ELR (cell line): ENCODE results near the gene PIGH.

Source experiments
- DNase-seq: peaks from one replicate; pipeline ENCODE4 v3.0.0-alpha.2; 2015; ENCODE audit warnings: low read depth

PIGH gene

DNA sequence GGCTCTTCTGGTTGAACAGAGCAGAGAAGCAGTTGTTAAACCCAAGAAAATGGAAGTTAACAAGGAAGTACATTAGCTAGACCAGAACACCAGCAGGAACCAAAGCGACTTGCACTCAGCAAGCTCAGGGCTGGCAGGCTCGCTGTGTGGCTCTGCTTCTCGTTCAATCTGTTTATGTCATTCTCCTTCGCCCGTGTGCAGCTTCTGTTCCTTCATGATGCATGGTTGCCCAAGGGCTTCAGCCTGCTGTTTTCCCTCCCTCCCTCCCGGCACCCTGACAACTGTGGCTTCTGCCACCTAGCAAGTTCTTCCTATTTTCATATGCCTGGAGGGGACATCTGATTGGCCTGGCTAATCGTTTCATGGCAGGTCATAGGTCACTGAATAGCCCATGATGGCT lies 25.3 kb downstream of the PIGH start:
- no peak for DNase-seq

DNA sequence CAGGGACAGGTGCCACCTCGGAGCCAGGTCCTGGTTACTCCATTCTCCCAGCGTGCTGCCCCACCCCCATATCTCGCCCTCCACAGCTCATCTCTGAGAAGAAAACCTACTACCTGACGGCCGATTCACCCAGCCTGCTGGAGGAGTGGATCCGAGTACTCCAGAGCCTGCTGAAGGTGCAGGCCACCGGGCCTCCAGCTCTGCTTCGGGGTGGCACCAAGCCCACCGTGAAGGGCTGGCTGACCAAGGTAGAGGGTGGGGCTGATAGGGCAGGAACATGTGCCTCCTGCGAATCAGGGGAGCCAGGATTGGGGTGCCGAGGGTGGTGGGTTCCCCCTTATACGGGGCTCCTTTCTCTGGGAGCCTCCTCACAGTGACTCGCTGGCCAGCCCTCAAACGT lies 25.9 kb downstream of the PIGH start:
- no peak for DNase-seq

DNA sequence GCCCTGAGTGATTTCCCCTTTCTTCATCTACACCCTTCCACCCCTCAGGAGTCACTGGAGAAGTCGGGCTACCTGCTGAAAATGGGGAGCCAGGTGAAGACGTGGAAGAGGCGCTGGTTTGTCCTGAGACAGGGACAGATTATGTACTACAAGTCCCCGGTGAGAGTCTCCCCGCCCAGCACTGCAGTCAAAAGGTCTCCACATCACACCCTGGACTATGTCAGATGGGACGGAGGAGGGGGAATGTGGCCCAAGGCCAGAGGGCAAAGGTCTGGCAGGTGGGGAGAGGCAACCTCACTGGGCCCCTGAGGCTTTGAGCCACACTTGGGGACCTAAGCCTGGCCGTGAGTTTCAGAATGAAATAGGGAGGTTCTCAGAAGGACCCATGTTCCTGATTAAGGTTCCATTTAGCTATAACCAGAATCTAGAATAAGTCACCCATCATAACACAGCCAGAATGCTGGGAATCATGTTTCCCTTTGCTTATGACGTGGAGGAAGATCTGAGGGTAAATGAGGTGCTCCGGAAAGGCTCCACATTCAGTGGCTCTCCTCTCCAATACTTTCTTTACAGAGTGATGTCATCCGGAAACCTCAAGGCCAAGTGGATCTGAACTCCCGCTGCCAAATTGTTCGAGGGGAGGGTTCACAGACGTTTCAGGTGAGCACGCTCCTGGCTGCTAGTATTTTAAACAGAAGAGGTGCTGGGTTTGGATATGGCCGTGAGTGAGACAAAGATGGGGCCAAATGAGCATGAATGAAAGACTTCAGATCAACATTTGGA lies 26.6 kb downstream of the PIGH start:
- DNase-seq = no peak

DNA sequence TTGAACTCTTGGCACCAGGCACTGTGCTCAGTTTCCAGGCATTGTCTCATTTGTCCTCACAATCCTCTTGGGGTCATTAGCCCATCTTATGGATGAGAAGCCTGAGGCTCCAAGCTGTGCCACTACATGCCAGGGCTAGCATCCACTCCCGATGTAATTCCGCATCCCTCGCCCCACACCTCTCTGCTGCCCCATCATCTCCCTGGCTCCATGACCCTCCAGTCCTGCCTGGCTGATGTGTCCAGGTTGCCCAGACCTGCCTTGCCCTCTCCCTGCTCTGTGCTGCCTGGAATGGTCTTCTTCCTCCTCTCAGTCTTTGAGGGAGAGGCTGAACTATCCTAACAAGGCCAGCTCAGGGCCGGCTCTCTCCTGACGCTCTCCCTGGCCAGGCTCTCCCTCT lies 27.5 kb downstream of the PIGH start:
- DNase-seq = no peak

DNA sequence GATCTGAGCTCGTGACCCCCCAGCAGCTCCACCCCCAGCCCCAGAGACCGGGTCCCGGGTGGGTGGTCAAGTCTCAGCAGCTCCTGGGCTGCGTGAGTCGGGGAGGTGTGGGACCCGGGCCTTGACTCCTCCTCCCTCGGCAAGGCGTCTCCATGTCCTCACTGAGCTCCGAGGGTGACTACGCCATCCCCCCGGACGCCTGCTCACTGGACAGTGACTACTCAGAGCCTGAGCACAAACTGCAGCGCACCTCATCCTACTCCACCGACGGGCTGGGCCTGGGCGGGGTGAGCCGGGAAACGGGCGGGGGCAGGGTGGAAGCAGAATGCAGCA lies 28.1 kb downstream of the PIGH start:
- no peak for DNase-seq

DNA sequence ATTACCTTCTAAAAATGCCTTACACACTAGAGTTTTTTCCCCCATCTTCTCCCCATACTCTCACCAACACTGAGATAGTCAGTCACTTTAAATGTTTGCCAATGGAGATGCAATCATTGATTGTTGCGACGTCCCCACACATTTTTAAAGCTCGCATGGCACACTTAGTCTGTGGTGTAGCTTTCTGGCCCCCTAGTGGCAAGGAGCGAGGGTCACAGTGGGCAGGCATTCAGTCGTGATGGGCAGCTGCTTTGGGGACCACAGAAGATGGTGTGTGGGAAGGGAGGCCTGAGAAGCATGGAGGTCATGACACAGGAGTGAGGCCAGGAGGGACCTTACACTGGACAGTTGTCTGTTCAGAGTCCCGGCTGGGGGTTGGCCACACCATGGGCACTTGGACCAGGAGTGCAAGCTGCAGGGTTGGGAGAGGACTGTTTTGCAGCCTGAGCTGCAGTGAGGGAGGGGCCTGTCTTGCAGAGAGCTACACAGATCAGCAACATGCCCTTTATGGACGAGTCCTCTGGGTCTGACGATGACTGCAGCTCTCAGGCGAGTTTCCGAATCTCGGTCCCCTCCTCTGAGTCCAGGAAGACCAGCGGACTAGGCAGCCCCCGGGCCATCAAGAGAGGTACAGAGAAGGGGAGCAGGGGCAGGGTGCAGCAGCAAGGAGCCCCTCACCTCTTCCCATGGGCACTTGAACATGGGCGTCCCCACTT lies 28.6 kb downstream of the PIGH start:
- DNase-seq = peak; percentile 71

DNA sequence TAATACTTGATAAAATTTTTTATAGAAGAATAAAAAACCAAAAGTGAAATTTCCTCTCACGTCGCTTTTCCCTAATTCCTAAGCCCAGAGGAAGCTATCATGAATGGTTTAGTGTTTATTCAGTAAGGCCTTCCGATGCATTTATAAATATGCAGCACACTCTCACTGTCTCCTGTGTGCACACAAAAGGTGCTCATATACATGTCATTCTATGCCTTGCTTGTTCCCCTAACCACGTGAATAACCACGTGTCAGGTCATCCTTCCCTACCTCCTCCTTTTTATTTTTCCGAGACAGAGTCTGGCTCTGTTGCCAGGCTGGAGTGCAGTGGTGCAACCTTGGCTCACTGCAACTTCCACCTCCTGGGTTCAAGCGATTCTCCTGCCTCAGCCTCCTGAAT lies 29.6 kb downstream of the PIGH start:
- no peak for DNase-seq

DNA sequence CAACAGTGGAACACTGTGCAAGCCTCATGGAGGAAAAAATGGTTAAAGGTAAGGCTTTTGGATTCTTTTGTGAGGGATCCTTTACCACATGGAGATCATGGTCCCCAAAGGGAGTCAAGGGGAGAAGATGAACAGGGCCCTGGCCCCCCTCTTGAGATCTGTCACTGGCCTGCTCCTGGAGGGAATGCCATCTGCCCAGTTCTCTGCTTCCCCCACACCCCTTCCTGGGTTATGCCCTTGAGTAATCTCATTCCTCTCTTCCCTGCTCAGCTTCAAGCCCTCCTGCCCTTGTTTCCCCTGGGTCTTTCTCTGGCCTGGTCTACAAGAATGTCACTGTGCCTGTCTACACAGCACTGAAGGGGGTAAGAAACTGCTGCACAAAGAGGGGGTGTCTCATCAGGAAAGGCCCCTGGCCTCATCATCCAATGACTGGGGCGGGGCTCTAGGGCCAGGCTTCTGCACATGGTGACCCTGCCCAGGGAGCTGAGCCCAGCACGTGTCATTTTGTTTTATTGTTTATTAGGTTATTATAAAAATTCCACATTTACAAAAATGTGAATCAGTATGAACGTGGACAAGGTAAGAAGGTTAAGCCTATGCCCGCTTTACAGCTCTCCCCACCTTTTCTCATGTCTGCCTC lies 30.3 kb downstream of the PIGH start:
- no peak for DNase-seq

DNA sequence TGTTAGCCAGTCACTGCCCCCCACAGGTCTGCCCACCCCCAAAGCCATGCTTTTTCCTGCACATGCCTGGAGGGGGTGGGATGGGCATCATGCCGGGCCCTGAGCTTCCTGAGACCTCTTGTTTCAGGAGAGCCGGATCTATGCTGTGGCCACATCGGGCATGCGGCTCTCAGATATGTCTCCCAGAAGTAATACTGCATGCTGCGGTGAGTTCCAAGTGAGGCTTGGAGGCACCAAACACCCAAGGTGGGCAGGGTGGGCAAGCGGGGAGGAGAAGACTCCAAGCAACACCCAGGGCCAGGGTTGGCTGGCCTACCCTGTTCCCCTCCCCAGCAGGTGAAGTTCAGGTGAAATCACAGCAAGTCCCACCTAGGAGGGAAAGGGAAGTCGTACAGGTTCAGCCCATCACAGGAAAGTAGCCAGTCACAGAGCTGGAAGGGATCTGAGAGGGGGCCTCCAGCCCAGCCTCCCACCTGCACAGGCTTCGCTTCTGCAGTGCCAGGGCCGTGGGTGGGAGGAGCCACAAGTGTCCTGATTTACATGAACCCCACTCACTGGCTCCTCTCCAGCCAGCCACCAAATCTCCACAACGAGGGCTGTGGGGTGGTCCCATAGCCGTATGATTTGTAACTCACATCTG lies 30.9 kb downstream of the PIGH start:
- no peak for DNase-seq

DNA sequence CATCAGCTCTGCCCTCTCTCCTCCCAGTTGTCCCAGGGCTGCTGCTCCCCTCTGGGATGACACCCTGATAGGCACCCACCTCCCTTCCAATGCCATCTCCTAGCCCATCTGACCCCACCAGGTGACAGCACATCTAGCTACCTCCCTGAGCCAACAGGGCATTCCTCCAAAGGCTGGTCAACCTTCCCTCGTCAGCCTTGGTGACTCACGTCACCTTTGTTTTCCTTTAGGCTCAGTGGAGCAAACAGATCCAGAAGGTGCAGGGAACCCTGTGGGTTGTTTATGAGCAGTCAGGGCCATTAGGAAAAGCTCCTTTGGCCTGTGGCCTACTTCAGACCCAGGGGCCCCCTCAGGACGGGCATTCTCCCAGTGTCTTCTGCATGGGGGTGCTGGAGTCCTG lies 32.4 kb downstream of the PIGH start:
- DNase-seq = no peak

DNA sequence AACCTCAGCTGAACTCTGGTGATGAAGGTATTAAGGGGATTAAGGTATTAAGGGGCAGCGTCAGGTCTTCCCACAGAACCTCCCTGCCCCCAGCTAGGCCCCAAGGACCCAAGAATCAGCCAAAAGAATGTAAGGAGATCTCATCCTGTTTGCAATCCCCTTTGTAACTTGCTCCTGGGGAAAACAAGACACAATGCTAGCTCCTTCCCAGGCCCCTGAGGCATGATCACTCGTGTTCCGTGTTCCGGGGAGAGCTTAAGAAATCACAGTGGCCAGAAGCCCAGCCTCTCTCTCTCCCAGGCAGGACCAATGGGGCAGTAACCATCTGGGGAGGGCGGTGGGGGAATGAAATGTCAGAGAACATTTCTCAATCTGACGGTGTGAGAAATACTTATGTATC lies 33.2 kb downstream of the PIGH start:
- DNase-seq = no peak

DNA sequence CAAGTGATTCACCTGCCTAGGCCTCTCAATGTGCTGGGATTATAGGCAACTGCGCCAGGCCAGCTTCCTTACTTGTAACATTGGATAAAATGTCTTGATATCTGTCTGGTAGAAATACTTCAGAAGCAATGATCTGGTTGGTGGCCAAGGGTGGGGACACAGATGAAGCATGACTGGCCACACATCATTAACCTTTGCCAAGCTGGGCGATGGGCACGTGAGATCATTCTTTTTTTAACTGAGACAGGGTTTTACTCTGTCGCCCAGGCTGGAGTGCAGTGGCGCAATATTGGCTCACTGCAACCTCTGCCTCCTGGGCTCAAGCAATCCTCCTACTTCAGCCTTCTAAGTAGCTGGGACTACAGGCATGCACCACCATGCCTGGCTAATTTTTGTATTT lies 35.8 kb downstream of the PIGH start:
- no peak for DNase-seq

DNA sequence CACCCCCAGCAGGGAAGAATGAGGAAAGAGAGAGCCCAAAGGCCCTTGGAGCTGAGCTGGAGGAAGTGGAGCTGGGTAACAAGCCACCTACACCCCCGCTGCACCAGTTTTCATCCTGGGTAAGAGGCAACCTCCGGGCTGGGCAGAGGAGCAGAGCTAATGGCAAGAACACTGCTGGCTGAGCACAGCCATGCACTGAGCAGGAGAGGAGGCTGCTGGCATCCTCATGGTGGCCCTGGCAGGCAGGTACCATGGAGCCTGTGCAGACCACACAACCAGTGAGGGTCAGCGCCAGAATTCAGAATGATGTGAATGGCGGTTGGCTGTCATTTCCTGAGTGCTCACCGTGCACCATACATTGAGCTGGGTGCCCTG lies 37.3 kb downstream of the PIGH start:
- DNase-seq = no peak

DNA sequence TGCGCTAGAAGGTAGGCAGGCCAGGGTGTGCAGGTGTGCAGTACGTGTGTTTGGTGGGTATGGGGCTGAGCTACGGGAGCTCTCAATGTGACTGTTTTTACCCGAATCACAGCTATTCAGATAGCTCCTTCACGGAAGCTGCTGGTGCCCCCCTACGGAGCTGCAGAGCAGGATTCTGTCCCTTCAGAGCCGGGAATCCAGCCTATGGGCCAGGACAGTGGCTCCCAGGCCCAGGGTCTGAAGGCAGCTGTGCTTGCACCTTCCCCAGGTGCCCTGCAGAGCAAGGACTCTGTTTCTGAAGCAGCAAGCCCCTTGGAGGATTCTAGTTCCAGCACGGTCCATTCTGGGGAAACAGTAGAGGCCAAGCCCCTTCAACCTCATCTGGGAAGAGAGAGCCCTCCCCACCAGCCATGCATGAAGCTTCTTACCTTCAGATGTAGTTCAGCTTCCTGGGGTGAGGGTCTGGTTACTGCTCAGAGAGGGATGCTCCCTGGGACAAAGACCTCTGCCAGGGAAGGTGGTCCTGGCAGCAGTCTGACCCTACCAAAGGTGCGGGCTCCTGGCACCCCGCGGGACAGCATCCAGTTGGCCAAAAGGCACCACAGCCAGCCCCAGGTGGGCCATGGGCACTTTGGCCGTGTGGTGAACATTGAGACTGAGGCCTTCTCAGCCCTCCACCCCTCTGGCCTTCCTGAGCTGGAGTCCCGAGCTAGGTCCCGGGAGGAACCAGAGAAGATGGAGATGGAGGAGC lies 37.9 kb downstream of the PIGH start:
- no peak for DNase-seq

DNA sequence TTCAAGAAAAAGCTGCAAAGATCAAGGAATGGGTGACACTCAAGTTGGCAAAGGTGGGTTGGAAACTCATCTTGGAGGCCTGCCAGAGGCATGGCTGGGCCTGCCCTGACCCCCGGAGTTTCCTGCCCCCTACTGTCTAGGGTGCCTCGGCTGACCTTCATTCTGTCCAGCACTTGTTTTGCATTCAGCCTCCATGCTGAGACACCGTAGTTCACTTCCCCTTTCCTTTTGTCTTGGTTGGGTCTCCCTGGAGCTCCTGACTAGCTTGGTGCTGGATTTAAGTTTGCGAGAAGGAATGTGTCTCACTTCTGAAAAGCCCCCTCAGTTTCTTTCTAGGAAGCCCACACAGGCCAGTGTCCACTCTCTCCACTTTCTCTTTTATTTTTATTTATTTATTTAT lies 40.4 kb downstream of the PIGH start:
- DNase-seq = no peak

DNA sequence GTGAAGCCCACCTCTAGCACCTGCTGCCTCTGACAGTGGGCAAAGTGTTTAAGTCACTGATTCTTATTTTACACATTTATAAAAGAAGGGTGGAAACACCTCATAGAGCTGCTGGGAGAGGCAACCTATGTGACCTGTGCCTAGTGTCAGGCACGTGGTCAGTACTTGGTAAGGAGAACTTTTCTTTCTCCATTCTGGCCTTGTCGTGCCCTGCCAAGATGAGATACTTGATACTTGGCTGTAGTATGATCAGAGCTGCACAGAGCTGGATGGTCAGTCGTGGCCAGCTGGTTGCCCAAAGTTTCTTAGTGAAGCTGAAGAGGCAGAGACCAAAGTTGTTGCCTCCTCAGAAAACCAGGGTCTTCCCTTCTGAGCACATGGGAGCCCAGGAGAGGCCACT lies 42.4 kb downstream of the PIGH start:
- DNase-seq = no peak

DNA sequence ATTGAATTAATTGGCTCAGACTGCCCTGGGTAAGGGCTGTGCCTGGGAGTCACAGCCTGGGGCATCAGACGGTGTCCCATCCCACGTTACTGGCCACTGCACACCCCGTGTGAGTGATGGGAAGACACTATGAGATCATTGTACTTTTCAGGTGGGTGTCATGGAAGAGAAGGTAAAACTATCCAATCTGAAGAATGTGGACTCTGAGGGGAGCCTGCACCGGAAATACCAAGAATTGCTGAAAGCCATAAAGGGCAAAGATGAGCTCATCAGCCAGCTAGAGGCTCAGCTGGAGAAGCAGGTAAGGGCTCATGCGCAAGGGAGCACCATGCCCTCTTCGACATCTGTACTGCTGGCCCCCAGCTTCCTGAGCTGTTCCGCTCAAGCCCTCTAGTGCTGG lies 43.0 kb downstream of the PIGH start:
- peak; percentile 56 for DNase-seq

DNA sequence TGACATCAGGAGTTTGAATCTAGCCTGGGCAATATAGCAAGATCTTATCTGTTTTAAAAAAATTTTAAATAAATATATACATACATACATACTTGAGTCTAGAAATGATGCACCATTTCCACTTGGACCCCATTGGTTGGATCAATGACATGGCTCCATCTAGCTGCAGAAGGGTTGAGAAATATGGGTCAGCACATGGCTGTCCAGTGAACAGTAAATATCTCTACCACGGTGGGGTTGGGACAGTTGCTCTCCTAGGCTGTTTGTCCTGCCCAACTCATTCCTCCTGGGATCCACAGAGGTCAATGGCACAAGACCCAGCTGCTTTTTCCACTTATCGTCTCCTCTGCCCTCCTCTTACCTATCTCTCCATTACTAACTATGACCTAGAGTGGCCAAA lies 43.4 kb downstream of the PIGH start:
- no peak for DNase-seq

DNA sequence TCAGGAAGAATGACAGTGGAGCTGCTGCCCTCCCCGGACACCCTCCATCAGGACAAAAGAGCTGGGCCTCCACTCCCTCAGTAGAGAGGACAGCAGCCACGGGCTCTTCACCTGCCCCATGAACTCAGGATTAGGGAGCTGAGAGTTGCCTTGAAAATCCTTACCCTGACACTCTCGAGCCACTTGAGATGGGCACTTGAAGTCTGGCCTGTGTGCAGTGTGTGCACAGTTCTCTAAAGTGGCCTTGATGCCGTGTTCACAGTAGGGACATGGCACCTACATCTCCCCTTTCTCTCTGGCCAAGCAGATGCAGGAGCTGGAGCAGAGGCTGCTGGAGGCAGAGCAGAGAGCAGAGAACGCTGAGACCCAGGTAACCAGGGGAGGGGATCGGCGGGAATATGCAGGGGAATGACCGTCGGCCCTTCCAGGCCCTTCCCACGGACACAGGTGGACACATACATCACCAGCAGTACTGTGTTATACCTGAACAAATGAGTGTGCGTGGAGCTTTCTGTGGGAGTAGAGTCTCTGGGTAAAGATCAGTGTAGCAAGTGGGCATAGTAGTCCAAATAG lies 44.5 kb downstream of the PIGH start:
- no peak for DNase-seq

DNA sequence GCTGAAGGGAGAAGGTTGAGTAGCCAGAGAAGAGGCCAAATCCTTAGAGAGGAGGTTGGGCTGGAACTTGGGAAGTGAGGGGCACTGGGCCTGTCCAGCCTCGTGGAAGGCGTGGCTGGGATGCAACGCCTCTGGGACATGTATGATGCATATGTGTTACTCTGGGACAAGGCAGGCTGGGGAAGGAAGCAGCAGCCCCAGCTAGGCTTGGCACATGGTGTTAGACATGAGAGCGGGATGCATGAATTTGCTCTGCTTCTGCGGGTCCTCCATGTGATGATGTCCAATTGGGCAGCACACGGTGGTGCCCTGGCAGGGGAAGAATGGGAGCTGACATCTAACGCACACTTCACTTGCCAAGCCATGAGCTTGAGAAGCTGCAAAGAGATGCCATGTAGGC lies 45.7 kb downstream of the PIGH start:
- no peak for DNase-seq

DNA sequence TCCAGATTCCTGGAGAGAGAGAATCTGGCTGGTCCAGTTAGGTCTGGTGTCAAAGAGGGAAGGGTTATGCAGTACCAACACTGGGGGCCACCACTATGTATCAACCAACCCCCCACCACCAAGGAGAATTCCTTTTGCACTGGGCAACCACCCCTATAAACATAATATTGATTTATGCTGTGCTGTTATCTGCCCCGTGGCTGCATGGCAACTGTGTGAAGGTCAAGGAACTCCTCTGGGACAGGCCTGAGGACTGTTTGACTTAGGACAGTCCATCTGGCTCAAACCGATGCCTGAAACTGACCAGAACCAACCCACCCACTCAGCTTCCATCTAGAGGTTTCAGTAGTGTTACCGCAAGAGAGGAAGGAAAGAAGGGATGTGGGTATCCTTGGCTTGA lies 46.5 kb downstream of the PIGH start:
- no peak for DNase-seq

DNA sequence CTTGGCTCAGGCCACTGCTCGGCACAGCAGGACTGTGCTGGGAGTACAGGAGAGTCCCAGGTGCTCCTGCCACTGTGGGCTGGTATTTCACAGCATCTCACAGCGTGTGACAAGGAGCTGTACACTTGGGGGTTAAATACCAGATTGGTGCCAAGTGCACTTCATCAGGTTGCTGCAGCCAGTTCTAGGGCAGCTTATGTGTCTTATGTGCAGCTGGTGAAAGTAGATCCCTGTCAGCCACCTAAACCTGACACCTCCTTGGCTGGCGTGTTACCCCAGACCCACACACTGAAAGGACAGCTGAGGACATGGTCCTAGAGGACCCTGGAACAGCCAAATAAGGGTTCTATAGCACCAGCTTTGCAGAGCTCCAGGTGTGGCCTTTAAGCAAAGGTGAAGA lies 48.1 kb downstream of the PIGH start:
- no peak for DNase-seq
